Prostate gland (tissue), 2 donors: ENCODE results near the gene NCOA3. TPM values are rescaled to one million over a fixed set of nuclear protein-coding genes. Genes with fewer than 3 reads are reported as not detected.

Experiments
- DNase-seq: peaks from one replicate; pipeline ENCODE4 v3.0.0-alpha.2; 2019; ENCODE audit warnings: low spot score
- H3K27ac ChIP-seq, 2 donors: fragments of 200-600 bp; sonication (generic); 2 replicates each; pipeline ENCODE4 v1.5.1; 2017 to 2019
- H3K27me3 ChIP-seq: fragments of 200-600 bp; sonication (generic); replicated peaks from 2 replicates; pipeline ENCODE4 v1.5.1; 2019; ENCODE audit not compliant: insufficient read depth
- H3K36me3 ChIP-seq, 2 donors: fragments of 200-600 bp; sonication (generic); 1 replicate in 1 of 2; 2 replicates in 1 of 2; pipeline versions ENCODE4 v1.5.1 to v1.8.1; 2017 to 2019
- H3K4me1 ChIP-seq: fragments of 200-600 bp; sonication (generic); replicated peaks from 2 replicates; pipeline ENCODE4 v1.5.1; 2019
- H3K4me3 ChIP-seq, 2 donors: fragments of 200-600 bp; sonication (generic); 2 replicates each; pipeline ENCODE4 v1.5.1; 2017 to 2019
- H3K9me3 ChIP-seq: fragments of 200-600 bp; sonication (generic); 2 replicates; pipeline ENCODE4 v1.5.1; 2017
- CTCF ChIP-seq, 4 experiments: fragments of 200-600 bp in 2 of 4; fragments of 450-650 bp in 2 of 4; sonication (generic) in 2 of 4; IDR thresholded peaks; 1 replicate in 3 of 4; 2 replicates in 1 of 4; pipeline ENCODE4 v1.5.1; 2016 to 2019; ENCODE audit warnings: antibody characterized with exemption in 4 of 4, mild to moderate bottlenecking in 2 of 4, moderate library complexity in 2 of 4
- POLR2A ChIP-seq: fragments of 450-650 bp; IDR thresholded peaks from one replicate; pipeline ENCODE4 v1.6.1; 2016; ENCODE audit warnings: antibody characterized with exemption, mild to moderate bottlenecking
- POLR2AphosphoS5 ChIP-seq: sonication (generic); formaldehyde crosslinking; IDR thresholded peaks from one replicate; pipeline ENCODE4 v1.6.1; 2017; ENCODE audit warnings: antibody characterized with exemption
- WGBS: methylation state at CpG from one replicate; pipeline ENCODE4 v1.1.5; 2018; 5-methylcytosine and 5-hydroxymethylcytosine counted together
- intact Hi-C: fragments of 100-400 bp; cut with DNase I; formaldehyde crosslinking; loops from one replicate; pipeline ENCODE4 v1.14.2; 2022
- total RNA-seq, 2 donors: library from RNA; depleted of rRNA; stranded (reverse); fragments of >200 nt; gene quantifications; one replicate each; pipeline ENCODE4 v1.1.0, GENCODE V29; 2016

The NCOA3 gene
- total RNA-seq, 2 donors from 2014 or later: 21.6 to 35.6 TPM

- Histone ChIP-seq H3K36me3 (no peaks in the 10 kb centered on the region), H3K4me1 (no peaks in the 10 kb centered on the region), H3K9me3 (no peaks in the 10 kb centered on the region), H3K27ac (no peak overlapping the region), H3K4me3 (no peak overlapping the region), H3K27me3 (no peaks in the 10 kb centered on the region)
- intact Hi-C loops: no loop called here
- no peak for DNase-seq
- WGBS: 56% methylated on average over 7 of the region's 7 CpGs
- no peak for TF ChIP-seq POLR2A
- no peak for TF ChIP-seq CTCF (IDR thresholded peaks at IDR 0.05)
- no peak for TF ChIP-seq POLR2AphosphoS5
Observed at GRCh38 chr20:47659904-47660601, 158.4 kb downstream of the NCOA3 start.

GRCh38 chr20:47660602-47660905 lies 158.9 kb downstream of the NCOA3 start:
- Histone ChIP-seq H3K9me3 (no peaks in the 10 kb centered on the region), H3K36me3 (no peaks in the 10 kb centered on the region), H3K27me3 (no peaks in the 10 kb centered on the region), H3K4me1 (no peaks in the 10 kb centered on the region), H3K4me3 (no peak overlapping the region), H3K27ac (no peak overlapping the region)
- no peak for DNase-seq
- WGBS: 86% methylated on average over 2 of the region's 2 CpGs
- intact Hi-C loops: no loop called here
- TF ChIP-seq CTCF (IDR thresholded peaks at IDR 0.05): no peak
- TF ChIP-seq POLR2AphosphoS5: no peak
- no peak for TF ChIP-seq POLR2A

- intact Hi-C loops: no loop called here
- TF ChIP-seq POLR2AphosphoS5 (no peak), POLR2A (no peak), CTCF (IDR thresholded peaks at IDR 0.05) (no peak)
- H3K4me3 ChIP-seq: no peak overlapping the region
Observed at GRCh38 chr20:47660983-47661700, 159.5 kb downstream of the NCOA3 start.

GRCh38 chr20:47661714-47662113 lies 160.0 kb downstream of the NCOA3 start:
- Histone ChIP-seq H3K4me3 (no peak overlapping the region), H3K27me3 (no peaks in the 10 kb centered on the region), H3K36me3 (no peaks in the 10 kb centered on the region), H3K9me3 (no peaks in the 10 kb centered on the region), H3K27ac (no peak overlapping the region), H3K4me1 (no peaks in the 10 kb centered on the region)
- TF ChIP-seq CTCF (IDR thresholded peaks at IDR 0.05): no peak
- TF ChIP-seq POLR2A: no peak
- no peak for DNase-seq
- intact Hi-C loops: no loop called here
- WGBS: 87% methylated on average over 7 of the region's 7 CpGs

More at GRCh38 chr20:47660983-47661700, 159.5 kb downstream of the NCOA3 start:
- no peak for DNase-seq
- no peaks in the 10 kb centered on the region for H3K36me3 ChIP-seq
- no peaks in the 10 kb centered on the region for H3K4me1 ChIP-seq
- H3K9me3 ChIP-seq: no peaks in the 10 kb centered on the region
- H3K27me3 ChIP-seq: no peaks in the 10 kb centered on the region
- WGBS: 84% methylated on average over 12 of the region's 12 CpGs
- H3K27ac ChIP-seq: no peak overlapping the region
